HG02678 (cell line): ENCODE data around the gene SAP130.
"Not testable (repeated sequence)": the region's sequence is repeated elsewhere in the genome, so short reads cannot be mapped to it uniquely, and the experiment has no call there.

ENCODE experiments used
- ATAC-seq: cut with Tn5 transposase; IDR thresholded peaks from one replicate; pipeline ENCODE4 v1.9.1; 2021; ENCODE audit warnings: mild to moderate bottlenecking, moderate library complexity; ENCODE audit not compliant: unreplicated experiment

The SAP130 gene

DNA sequence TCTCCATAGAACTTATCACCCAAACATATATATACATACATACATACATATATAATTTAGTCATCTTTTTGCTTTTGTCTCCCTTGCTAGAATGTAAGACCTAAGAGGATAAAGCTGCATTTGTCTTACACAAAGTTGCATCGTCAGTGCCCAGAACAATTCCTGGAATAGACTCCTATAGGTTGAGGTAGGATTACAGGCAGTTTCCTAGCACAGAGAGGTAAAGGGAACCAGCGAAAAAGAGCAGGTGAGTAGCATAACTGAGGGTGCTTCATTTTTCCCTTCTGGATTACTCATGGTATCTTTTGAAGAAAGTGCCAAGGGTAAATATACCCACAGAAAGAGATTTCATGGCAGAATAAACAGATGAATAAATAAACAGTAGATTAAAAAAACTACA, 74.0 kb downstream of the SAP130 start:
- no peak for ATAC-seq

DNA sequence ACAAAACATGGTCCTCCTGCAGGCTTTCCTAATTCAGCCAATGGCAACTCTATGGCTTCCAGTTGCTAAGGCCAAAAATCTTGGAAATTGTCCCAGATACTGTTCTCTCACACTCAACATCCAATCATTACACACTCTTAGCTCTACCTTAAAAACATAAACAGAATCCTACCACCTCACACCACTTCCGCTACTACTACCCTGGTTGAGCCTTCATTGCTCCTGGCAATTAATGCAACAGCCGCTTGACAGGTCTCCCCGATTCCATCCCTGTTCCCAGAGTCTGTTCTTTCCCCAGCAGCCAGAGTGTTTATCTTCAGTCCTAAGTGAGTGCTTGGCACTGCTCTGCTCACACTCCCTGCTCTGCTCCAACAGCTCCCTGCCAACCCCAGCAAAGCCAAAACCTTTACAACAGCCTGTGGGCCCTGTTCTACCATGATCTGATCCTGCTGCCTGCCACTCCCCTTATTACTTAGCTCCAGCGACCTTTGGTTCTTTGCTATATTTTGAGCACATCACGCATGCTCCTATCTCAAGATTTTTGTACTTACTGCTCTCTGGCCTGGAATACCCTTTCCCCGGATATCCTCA, 74.6 kb downstream of the SAP130 start:
- no peak for ATAC-seq

DNA sequence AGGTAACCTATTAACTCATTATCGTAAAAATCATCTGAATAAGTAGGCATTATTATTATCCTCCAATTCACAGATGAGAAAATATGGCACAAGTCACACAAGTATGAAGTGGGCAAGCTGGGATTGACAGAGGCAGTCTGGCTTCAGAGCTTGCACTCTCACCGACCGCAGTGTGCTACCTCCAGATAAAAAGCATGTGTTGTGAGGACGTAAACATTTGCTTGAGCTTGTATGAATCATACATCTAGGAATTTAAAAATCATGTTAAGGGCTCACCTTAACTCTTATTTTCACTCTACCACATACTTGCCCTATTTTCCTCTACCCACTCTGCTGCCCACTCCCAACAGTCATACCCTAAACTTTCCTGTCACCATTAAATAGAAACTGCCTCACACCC, 76.8 kb downstream of the SAP130 start:
- ATAC-seq, result no peak

DNA sequence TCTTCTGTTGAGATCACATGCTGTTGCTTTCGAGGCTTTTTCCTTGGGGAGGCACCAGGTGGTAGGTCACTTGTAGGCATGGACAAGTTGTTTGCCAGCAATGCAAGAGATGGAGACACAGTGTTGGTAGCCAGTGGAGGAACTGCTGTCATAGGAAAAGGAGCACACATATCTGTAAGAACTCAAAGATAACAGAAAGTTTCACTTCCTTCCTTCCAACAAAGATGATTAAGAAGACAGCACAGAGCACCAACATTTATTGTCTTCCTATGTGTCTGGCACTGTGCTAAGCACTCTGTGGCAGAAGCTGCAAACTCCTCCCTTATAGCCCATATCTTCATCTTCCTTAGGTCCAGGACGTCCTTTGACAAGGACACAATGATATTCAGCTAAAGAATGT, 77.6 kb downstream of the SAP130 start:
- ATAC-seq, result no peak

DNA sequence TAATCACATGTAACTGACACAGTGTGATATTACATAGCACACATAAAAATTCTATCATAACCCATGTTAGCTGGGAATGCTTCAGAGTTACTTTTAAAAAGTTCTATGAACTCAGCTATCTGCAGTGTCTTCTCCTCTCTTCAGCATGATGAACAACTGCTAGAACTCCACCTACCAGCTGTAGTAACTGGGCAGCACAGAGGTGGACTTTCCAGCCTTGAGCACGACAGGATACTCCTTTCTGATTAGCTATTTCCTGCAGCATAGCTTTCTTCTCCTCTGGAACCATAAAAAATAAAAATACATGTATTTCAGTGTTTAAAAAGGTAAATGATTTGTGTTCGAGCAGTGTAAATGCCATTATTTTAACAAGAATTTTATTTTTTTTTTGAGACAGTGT, 82.6 kb downstream of the SAP130 start:
- no peak for ATAC-seq

DNA sequence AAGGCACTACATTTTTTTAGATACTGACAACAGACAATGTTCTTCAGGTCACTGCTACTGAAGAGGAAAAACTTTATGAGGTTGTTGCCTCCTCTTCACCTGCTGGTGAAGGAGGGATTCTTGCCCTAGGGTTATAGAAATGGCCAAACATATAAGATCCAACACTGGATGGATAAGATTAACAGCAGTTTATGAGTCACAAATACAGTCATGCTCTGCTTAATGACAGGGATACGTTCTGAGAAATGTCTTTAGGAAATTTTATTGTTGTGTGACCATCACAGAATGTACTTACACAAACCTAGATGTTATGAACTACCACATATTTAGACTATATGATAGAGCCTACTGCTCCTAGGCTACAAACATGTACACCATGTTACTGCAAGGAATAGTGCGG, 84.7 kb downstream of the SAP130 start:
- ATAC-seq, result no peak

DNA sequence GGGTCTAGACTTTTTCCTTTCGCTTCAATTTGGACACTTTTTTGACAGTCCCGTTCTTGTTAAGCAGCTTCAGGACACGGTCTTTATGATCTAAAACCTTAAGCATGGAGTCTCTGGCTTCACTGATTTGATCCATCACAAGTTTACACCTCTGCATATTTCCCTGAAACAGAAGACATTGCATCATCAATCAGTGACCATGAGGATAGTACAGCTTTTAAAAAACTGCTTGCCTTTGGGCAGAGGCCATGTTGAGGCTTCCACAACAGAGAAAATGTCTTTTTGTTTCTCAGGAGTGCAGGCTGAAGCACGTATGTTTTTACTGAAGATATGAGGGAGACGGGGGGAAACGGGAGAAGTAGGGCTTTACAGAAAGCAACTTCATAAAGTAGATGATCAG, 85.9 kb downstream of the SAP130 start:
- no peak for ATAC-seq

DNA sequence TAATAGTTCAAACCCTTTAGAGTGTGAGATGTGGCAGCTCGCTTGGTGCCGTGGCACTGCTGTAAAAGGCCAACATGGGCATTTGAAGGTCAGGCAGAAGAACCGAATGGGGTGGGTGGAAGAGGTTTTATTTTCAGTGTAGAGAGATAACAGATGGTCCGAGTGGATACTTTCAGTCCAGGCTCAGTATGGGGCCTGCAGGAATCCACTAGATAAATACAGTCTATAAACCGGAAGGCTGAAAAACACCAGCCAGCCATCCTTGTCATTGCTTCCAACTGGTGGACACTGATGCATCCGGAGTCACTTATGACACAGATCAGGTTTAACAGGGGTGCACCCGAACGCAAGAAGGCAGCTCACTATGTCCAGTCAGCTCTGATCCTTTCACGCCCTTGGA, 86.4 kb downstream of the SAP130 start:
- ATAC-seq, result no peak

DNA sequence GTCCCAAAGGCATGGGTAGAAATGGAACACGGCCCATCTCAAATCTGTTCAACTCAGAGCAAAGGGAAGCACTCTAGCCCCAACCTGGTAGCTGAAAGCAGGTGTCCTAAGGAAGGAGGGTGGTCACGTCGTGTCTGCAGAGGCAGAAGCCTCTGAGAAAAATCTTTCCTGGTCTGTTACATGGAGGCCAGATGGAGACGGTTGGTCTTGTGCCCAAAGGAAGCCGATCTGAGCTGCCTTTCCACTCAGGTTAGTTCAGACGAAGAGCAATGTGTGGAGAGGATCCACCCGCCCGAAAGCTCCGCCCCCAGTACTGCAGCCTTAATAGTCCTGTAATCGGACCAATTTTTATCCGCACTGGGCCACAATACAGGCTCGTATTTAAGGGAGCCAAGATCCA, 87.2 kb downstream of the SAP130 start:
- ATAC-seq, result no peak

GRCh38 chr2:127935337-127935736, 92.5 kb downstream of the SAP130 start:
- no peak for ATAC-seq

- ATAC-seq, result no peak
Observed at GRCh38 chr2:127932199-127932876, 95.5 kb downstream of the SAP130 start.

GRCh38 chr2:127929449-127929848, 98.4 kb downstream of the SAP130 start:
- ATAC-seq, result no peak

DNA sequence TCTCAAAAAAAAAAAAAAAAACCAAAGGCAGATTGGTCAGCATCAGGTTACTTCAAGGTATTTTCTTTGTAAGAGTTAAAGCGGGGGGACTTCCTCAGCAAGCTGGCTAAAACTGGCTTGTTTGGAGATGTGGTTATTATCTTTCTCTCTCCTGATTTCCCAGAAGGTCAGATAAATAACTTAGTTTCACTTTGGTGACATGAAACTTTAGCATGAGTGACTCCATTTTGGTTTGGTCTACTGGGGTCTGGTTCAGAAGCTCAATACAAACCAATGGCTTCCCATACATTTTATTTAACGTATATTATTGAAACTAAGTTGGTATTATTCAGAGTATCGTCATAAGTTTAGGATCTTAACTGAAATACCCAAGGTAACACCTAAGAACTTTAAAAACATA, 100.5 kb downstream of the SAP130 start:
- ATAC-seq, result no peak

DNA sequence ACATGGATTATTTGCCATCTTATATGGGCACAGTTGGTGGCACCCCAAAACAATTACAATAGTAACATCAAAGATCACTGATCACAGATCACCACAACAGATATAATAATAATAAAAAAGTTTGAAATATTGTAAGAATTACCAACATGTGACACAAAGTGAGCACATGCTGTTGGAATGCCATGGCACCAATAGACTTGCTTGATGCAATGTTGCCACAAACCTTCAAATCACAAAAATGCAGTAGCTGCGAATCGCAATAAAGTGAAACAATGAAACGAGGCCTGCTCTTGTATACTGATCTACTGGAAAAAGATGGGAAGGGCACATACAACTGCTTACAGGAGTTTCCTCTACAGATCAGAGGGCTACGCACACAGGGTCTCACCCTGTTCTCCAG, 109.9 kb downstream of the SAP130 start:
- ATAC-seq, result no peak

DNA sequence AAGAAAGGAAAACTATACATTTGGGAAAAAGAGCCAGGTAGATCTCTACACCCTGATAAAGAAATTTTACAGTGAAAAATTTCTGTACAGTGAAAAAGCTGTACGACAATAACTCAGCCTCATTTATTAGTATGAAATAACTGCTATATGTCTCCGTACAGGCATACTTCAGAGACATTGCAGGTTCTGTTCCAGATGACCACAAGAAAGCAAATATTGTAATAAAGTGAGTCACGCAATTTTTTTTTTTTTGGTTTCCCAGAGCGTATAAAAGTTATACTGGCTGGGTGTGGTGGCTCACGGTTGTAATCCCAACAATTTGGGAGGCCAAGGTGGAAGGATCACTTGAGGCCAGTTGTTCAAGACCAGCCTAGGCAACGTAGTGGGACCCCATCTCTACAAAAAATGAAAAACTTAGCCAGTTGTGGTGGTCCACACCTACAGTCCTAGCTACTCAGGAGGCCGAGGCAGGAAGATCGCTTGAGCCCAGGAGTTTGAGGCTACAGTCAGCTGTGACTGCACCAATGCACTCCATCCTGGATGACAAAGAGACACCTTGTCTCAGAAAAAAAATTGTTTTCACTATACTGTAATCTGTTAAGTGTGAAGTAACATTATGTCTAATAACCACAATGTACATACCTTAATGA, 113.9 kb downstream of the SAP130 start:
- ATAC-seq, result no peak

DNA sequence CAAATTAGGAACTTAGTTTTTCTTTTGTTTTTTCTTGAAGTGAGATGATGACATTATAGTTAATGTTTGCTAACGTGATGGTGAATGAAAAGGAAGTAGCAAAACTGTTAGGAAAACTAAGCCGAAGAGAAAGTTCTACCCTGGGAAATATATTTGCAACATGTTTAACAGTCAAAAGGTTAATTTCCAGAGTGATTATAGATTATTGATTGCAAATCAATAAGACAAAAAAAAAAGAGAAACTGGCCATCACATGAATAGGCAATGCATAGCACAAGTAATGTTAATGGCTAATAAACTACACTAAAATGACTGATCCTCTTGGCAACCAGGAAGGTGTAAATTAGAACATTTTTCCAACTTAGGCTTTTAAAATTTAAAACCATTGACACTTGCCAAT, 116.1 kb downstream of the SAP130 start:
- ATAC-seq, result no peak

DNA sequence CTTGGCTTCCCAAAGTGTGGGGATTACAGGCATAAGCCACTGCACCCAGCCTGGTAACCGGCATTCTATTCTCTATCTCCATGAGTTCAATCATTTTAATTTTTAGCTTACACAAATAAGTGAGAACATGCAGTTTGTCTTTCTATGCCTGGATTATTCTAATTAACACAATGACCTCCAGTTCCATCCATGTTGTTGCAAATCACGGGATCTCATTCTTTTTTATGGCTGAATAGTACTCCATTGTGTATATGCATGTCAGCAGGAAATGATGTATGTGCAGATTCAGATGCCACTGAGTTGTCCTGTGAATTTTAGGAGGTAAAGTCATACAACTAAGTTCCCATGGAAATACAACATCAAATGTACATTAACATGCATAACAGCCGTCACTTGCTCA, 117.4 kb downstream of the SAP130 start:
- ATAC-seq, result no peak

GRCh38 chr2:127909019-127909418, 118.8 kb downstream of the SAP130 start:
- ATAC-seq, result no peak

GRCh38 chr2:127907733-127908400, 120.0 kb downstream of the SAP130 start:
- not testable (repeated sequence) for ATAC-seq

GRCh38 chr2:127906206-127906926, 121.5 kb downstream of the SAP130 start:
- ATAC-seq, result no peak

GRCh38 chr2:127901339-127902056, 126.4 kb downstream of the SAP130 start:
- ATAC-seq, result no peak
